Stomach (tissue), 4 donors: ENCODE data around the gene KPNA3.

Experiments
- CTCF ChIP-seq, 7 experiments: fragments of 450-650 bp in 4 of 7; fragments of 200-600 bp in 3 of 7; sonication (generic) in 3 of 7; IDR thresholded peaks; one replicate each; pipeline ENCODE4 v1.5.1; 2016 to 2019; ENCODE audit warnings: antibody characterized with exemption in 7 of 7, control low read depth in 2 of 7, mild to moderate bottlenecking in 1 of 7
- POLR2A ChIP-seq, 4 donors: fragments of 450-650 bp; IDR thresholded peaks; one replicate each; pipeline ENCODE4 v1.6.1; 2016; ENCODE audit warnings: antibody characterized with exemption in 4 of 4, control low read depth in 2 of 4, mild to moderate bottlenecking in 1 of 4, moderate library complexity in 1 of 4
- POLR2AphosphoS5 ChIP-seq, 3 donors: sonication (generic); formaldehyde crosslinking; IDR thresholded peaks; one replicate each; pipeline ENCODE4 v1.6.1; 2016; ENCODE audit warnings: antibody characterized with exemption in 3 of 3

DNA sequence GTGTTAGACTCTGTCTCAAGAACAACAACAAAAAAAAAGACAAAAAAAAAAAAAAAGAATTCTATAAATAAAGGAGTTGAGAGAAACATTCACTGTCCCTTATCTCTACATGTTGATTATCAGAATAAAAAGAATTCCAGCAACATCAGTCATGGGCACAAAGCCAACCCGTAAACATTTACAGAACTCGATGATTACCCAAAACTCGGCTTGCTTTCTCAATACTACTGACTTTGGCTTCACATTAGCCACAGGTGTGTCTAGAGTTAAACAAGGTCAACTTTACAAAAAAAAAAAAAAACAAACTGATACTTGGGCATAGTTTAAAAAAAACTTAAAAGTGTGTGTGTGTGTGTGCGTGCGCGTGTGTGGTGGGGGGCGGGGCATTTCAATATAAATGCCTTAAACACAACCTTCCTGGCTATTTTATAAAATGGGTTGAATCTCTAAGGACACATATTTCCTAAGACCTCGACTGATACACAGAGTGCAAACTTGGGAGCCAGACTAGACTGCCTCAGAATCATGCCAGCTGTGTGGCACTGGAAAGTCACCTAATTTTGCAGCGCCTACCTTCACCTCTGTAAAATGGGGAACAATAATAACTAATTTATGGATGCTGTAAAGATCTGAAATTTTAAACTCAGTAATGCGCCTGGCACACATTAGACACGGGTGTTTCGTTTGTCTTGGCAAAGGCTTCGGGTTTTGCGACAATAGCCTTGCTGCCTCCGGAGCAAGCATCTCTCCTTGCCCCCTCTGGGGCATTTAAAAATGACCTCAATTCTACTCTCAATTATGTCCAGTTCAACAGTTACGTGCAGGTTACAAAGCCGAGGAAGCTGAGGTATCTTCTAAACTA is 102.1 kb downstream of the KPNA3 start:
- TF ChIP-seq POLR2A (IDR thresholded peaks at IDR 0.05) (no peak), CTCF (IDR thresholded peaks at IDR 0.05) (no peak), POLR2AphosphoS5 (IDR thresholded peaks at IDR 0.05) (no peak)
